A673 (cell line): ENCODE measurements around the gene HIC2.
"Not testable (repeated sequence)": the region's sequence is repeated elsewhere in the genome, so short reads cannot be mapped to it uniquely, and the experiment has no call there.

ENCODE experiments used
- EZH2 ChIP-seq: fragments of 200-600 bp; sonication (generic); IDR thresholded peaks from 2 replicates; pipeline ENCODE4 v1.6.1; 2017; ENCODE audit warnings: borderline replicate concordance, low read depth, mild to moderate bottlenecking, mixed read lengths, antibody characterized with exemption, low read length; ENCODE audit not compliant: poor library complexity, severe bottlenecking
- TF ChIP-seq, protein P1 (sequence below): fragments of 300-800, 200-600 bp; sonication (generic); conservative IDR thresholded peaks from 2 replicates; pipeline ENCODE4 v1.5.1; 2017; ENCODE audit warnings: low read depth, mild to moderate bottlenecking, antibody characterized with exemption, low read length, moderate library complexity, mixed read lengths

DNA sequence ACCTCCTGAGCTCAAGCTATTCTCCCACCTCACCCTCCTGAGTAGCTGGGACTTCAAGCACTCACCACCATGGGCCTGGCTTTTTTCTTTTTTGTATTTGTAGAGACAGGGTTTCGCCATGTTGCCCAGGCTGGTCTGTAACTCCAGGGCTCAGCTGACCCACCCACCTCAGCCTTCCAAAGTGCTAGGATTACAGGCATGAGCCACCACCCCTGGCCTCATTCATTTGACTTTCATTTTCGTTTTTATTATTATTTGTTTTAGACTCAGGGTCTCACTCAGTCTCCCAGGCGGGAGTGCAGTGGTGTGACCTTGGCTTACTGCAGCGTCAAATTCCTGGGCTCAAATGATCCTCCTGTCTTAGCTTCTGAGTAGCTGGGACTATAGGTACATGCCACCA lies 9.4 kb upstream of the HIC2 start:
- TF ChIP-seq, protein P1, sequence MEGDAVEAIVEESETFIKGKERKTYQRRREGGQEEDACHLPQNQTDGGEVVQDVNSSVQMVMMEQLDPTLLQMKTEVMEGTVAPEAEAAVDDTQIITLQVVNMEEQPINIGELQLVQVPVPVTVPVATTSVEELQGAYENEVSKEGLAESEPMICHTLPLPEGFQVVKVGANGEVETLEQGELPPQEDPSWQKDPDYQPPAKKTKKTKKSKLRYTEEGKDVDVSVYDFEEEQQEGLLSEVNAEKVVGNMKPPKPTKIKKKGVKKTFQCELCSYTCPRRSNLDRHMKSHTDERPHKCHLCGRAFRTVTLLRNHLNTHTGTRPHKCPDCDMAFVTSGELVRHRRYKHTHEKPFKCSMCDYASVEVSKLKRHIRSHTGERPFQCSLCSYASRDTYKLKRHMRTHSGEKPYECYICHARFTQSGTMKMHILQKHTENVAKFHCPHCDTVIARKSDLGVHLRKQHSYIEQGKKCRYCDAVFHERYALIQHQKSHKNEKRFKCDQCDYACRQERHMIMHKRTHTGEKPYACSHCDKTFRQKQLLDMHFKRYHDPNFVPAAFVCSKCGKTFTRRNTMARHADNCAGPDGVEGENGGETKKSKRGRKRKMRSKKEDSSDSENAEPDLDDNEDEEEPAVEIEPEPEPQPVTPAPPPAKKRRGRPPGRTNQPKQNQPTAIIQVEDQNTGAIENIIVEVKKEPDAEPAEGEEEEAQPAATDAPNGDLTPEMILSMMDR, result not testable (repeated sequence)
- TF ChIP-seq EZH2, result not testable (repeated sequence)
